Effector memory CD8-positive, alpha-beta T cell (primary cell): Measurements from ENCODE around the gene SLC5A4.

Experiments used
- ATAC-seq: fragments of 150-1000 bp; cut with Tn5 transposase; replicated peaks from 2 replicates; pipeline ENCODE4 v1.10.0; 2021; ENCODE audit warnings: mild to moderate bottlenecking, moderate library complexity
- DNase-seq, 3 experiments: peaks; one replicate each; pipeline ENCODE4 v3.0.0; 2021
- H3K27ac Mint-ChIP-seq, 2 donors: one replicate each; pipeline ENCODE4 v1.8.0; 2022; ENCODE audit warnings: mild to moderate bottlenecking in 2 of 2, mixed read lengths in 2 of 2, moderate library complexity in 2 of 2
- H3K27me3 Mint-ChIP-seq, 2 donors: one replicate each; pipeline ENCODE4 v1.8.0; 2022; ENCODE audit warnings: mixed read lengths in 2 of 2
- H3K36me3 Mint-ChIP-seq: one replicate; pipeline ENCODE4 v1.8.0; 2022; ENCODE audit warnings: mild to moderate bottlenecking, moderate library complexity, mixed read lengths; ENCODE audit not compliant: insufficient read depth
- H3K4me1 Mint-ChIP-seq, 2 donors: one replicate each; pipeline ENCODE4 v1.8.0; 2022; ENCODE audit warnings: low read depth in 2 of 2, mixed read lengths in 2 of 2
- H3K4me3 Mint-ChIP-seq, 2 donors: one replicate each; pipeline ENCODE4 v1.8.0; 2022; ENCODE audit warnings: mild to moderate bottlenecking in 2 of 2, mixed read lengths in 2 of 2, moderate library complexity in 2 of 2
- H3K9me3 Mint-ChIP-seq, 2 donors: one replicate each; pipeline ENCODE4 v1.8.0; 2022; ENCODE audit warnings: mixed read lengths in 2 of 2

SLC5A4 gene

GRCh38 chr22:32175683-32176644, 79.2 kb downstream of the SLC5A4 start:
- Mint-ChIP-seq H3K4me1 (no peaks in the 10 kb centered on the region), H3K36me3 (no peaks in the 10 kb centered on the region), H3K27ac (no peak overlapping the region), H3K4me3 (no peak overlapping the region), H3K27me3 (peaks cover 43 to 50% of the 10 kb centered on the region in 2 donors), H3K9me3 (no peaks in the 10 kb centered on the region)
- ATAC-seq (no peak), DNase-seq (no peak)

- H3K27ac Mint-ChIP-seq = no peak overlapping the region
- DNase-seq (no peak), ATAC-seq (no peak)
- no peak overlapping the region for H3K4me3 Mint-ChIP-seq
- peaks cover 43 to 50% of the 10 kb centered on the region in 2 donors for H3K27me3 Mint-ChIP-seq
- no peaks in the 10 kb centered on the region for H3K9me3 Mint-ChIP-seq
- H3K4me1 Mint-ChIP-seq = no peaks in the 10 kb centered on the region
- no peaks in the 10 kb centered on the region for H3K36me3 Mint-ChIP-seq
Measured at GRCh38 chr22:32175115-32175514, 80.0 kb downstream of the SLC5A4 start.
